ENCODE measurements around the gene PTPRK. TPM values are rescaled to one million over a fixed set of nuclear protein-coding genes. Genes with fewer than 3 reads are reported as not detected.

PTPRK gene
- total RNA-seq, 2 experiments from 2014 or later: not detected

DNA sequence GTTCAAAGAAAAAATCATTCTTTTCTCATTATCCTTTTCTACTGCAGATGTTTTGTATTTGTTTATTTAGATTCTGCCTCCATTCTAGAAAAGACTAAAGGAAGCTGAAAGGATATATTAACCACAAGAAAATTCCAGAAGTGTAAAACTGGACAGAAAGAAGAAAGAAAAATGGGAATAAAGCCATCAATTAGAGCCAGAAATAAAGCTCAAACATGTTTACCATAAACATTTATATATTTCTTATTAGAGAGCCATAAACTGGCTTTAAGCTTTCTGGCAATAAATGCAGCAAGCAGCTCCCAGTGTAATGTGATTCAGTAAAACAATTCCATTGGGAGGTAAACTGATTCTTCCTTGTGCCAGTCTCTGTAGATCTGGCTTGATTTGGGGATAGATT is 244.1 kb downstream of the PTPRK start:
- BruUV-seq (replicated peaks): no TSS peak
- H3K36me3 ChIP-seq (ENCODE audit: insufficient read depth, low read length): no peaks in the 10 kb centered on the region
- ChIA-PET POLR2A (no interaction called here), CTCF (ENCODE audit: unreplicated experiment) (no interaction called here)
- no peaks in the 10 kb centered on the region for H4K20me1 ChIP-seq (ENCODE audit: insufficient read depth, low read length)
- DNase-seq (ENCODE audit: low spot score): no peak
- no peak overlapping the region for H3K4me3 ChIP-seq (ENCODE audit: low read depth, low read length, poor library complexity, severe bottlenecking)
- no peaks in the 10 kb centered on the region for H3K79me2 ChIP-seq (ENCODE audit: insufficient read depth, low read depth, low read length)
- intact Hi-C loops (cut with micrococcal nuclease; ENCODE audit: unreplicated experiment): no loop called here
- H3K9me2 ChIP-seq (ENCODE audit: insufficient read depth, low read length): no peaks in the 10 kb centered on the region
- no peak overlapping the region for H3K27ac ChIP-seq (ENCODE audit: low read depth, low read length, poor library complexity, severe bottlenecking)
- no peaks in the 10 kb centered on the region for H3K4me1 ChIP-seq (ENCODE audit: insufficient read depth, low read length, poor library complexity, severe bottlenecking)
- no peaks in the 10 kb centered on the region for H3K9me3 ChIP-seq (ENCODE audit: low read length)
- TF ChIP-seq EZH2phosphoT487 (IDR thresholded peaks at IDR 0.05; ENCODE audit: borderline replicate concordance, low read depth, low read length): no peak
- TF ChIP-seq, protein P1, sequence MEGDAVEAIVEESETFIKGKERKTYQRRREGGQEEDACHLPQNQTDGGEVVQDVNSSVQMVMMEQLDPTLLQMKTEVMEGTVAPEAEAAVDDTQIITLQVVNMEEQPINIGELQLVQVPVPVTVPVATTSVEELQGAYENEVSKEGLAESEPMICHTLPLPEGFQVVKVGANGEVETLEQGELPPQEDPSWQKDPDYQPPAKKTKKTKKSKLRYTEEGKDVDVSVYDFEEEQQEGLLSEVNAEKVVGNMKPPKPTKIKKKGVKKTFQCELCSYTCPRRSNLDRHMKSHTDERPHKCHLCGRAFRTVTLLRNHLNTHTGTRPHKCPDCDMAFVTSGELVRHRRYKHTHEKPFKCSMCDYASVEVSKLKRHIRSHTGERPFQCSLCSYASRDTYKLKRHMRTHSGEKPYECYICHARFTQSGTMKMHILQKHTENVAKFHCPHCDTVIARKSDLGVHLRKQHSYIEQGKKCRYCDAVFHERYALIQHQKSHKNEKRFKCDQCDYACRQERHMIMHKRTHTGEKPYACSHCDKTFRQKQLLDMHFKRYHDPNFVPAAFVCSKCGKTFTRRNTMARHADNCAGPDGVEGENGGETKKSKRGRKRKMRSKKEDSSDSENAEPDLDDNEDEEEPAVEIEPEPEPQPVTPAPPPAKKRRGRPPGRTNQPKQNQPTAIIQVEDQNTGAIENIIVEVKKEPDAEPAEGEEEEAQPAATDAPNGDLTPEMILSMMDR (conservative IDR thresholded peaks at IDR 0.05; ENCODE audit: low read length): no peak
- no peak overlapping the region for H2AFZ ChIP-seq (ENCODE audit: low read length)
- no peak overlapping the region for H3K4me2 ChIP-seq (ENCODE audit: low read length)

DNA sequence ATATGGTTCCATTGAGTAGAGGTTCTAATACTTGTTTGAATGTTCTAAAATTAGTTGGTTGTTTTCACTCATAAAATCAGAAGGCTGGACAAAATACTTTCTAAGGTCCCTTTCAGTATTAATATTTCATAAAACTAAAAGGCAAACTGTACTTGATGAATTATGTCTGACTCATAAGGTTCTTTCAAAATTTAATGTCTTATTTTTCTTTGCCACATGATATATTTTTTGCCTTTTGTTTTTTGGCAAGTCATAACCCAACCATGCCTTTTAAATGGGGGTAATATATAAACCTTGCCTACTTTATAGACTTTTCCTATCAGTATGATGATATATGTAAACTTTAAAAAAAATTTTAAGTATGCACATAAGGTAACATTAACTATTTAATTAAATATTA is 244.7 kb downstream of the PTPRK start:
- no peak for DNase-seq (ENCODE audit: low spot score)
- intact Hi-C loops (cut with micrococcal nuclease; ENCODE audit: unreplicated experiment): no loop called here
- ChIA-PET POLR2A (no interaction called here), CTCF (ENCODE audit: unreplicated experiment) (no interaction called here)
- Histone ChIP-seq H3K4me1 (ENCODE audit: insufficient read depth, low read length, poor library complexity, severe bottlenecking) (no peaks in the 10 kb centered on the region), H3K9me2 (ENCODE audit: insufficient read depth, low read length) (no peaks in the 10 kb centered on the region), H4K20me1 (ENCODE audit: insufficient read depth, low read length) (no peaks in the 10 kb centered on the region), H3K4me2 (ENCODE audit: low read length) (no peak overlapping the region), H2AFZ (ENCODE audit: low read length) (no peak overlapping the region), H3K27ac (ENCODE audit: low read depth, low read length, poor library complexity, severe bottlenecking) (no peak overlapping the region), H3K9me3 (ENCODE audit: low read length) (no peaks in the 10 kb centered on the region), H3K4me3 (ENCODE audit: low read depth, low read length, poor library complexity, severe bottlenecking) (no peak overlapping the region), H3K79me2 (ENCODE audit: insufficient read depth, low read depth, low read length) (no peaks in the 10 kb centered on the region), H3K36me3 (ENCODE audit: insufficient read depth, low read length) (no peaks in the 10 kb centered on the region)
- TF ChIP-seq EZH2phosphoT487 (IDR thresholded peaks at IDR 0.05; ENCODE audit: borderline replicate concordance, low read depth, low read length): no peak
- TF ChIP-seq, protein P1 (conservative IDR thresholded peaks at IDR 0.05; ENCODE audit: low read length): no peak
- no TSS peak for BruUV-seq (replicated peaks)

DNA sequence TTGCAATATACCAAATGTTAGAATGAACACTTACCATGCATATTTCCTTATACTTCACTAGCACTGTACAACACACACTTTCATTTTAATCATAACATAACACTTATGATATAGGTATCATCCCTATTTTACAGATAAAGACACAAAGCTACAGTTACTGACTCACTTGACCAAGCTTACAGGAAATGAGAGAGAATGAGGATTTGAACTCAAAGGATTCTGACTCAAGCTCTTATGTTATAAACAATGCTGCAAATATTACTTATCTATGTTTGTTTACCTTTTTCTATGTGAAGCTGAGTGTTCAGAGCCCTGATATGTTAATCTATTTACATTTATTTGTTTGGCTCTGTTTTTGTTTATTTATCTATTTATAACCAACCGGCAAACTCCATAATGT is 245.4 kb downstream of the PTPRK start:
- ChIA-PET CTCF (ENCODE audit: unreplicated experiment) (no interaction called here), POLR2A (interaction anchor here (0.7 to 1.0 kb wide), 2 partner anchors 11 to 43 kb away, joined by 3 read pairs; no protein-coding TSS in a partner anchor)
- intact Hi-C loops (cut with micrococcal nuclease; ENCODE audit: unreplicated experiment): no loop called here
- H3K9me3 ChIP-seq (ENCODE audit: low read length): no peaks in the 10 kb centered on the region
- no peaks in the 10 kb centered on the region for H3K79me2 ChIP-seq (ENCODE audit: insufficient read depth, low read depth, low read length)
- no peaks in the 10 kb centered on the region for H3K9me2 ChIP-seq (ENCODE audit: insufficient read depth, low read length)
- H3K27ac ChIP-seq (ENCODE audit: low read depth, low read length, poor library complexity, severe bottlenecking): no peak overlapping the region
- H3K4me1 ChIP-seq (ENCODE audit: insufficient read depth, low read length, poor library complexity, severe bottlenecking): no peaks in the 10 kb centered on the region
- DNase-seq (ENCODE audit: low spot score): no peak
- TF ChIP-seq, protein P1 (conservative IDR thresholded peaks at IDR 0.05; ENCODE audit: low read length): no peak
- TF ChIP-seq EZH2phosphoT487 (IDR thresholded peaks at IDR 0.05; ENCODE audit: borderline replicate concordance, low read depth, low read length): no peak
- H2AFZ ChIP-seq (ENCODE audit: low read length): no peak overlapping the region
- no peak overlapping the region for H3K4me2 ChIP-seq (ENCODE audit: low read length)
- no peaks in the 10 kb centered on the region for H3K36me3 ChIP-seq (ENCODE audit: insufficient read depth, low read length)
- no peaks in the 10 kb centered on the region for H4K20me1 ChIP-seq (ENCODE audit: insufficient read depth, low read length)
- no peak overlapping the region for H3K4me3 ChIP-seq (ENCODE audit: low read depth, low read length, poor library complexity, severe bottlenecking)
- no TSS peak for BruUV-seq (replicated peaks)
